Endothelial cell of umbilical vein (primary cell): Measurements from ENCODE around the gene MLIP. TPM values are rescaled to one million over a fixed set of nuclear protein-coding genes. Genes with fewer than 3 reads are reported as not detected.

Experiments
- BruUV-seq: library from RNA; stranded (reverse); fragments of 400-500 nt; replicated peaks from 2 replicates; lab custom pipeline; 2021; lab: Mats Ljungman, UMichigan
- CTCF ChIA-PET: fragments of 300-600, 350-600 bp; sonication (Branson Sonifier 250); formaldehyde crosslinking; loops from one replicate; lab custom pipeline; 2021; ENCODE audit warnings: antibody characterized with exemption, inconsistent platforms; lab: Charles Lee
- POLR2A ChIA-PET: fragments of 300-600, 350-600 bp; sonication (Branson Sonifier 250); formaldehyde crosslinking; loops from one replicate; lab custom pipeline; 2021; ENCODE audit warnings: antibody characterized with exemption, inconsistent platforms; lab: Charles Lee
- DNase-seq: peaks from one replicate; pipeline ENCODE4 v3.0.0-alpha.2; 2011; ENCODE audit warnings: low read depth, low spot score
- FAIRE-seq: peaks from 2 replicates; lab custom pipeline; 2011; peaks lifted over from hg19 to GRCh38; lab: Jason Lieb, UNC
- H2AFZ ChIP-seq: 2 replicates; pipeline ENCODE4 v1.6.0; 2012; ENCODE audit warnings: low read depth, low read length, control low read depth, inconsistent platforms
- H3K27ac ChIP-seq: 2 replicates; pipeline ENCODE4 v1.5.1; 2011; ENCODE audit warnings: low read depth, mild to moderate bottlenecking, control low read depth, low read length, moderate library complexity; ENCODE audit not compliant: insufficient read depth
- H3K27me3 ChIP-seq, 2 experiments: 2 replicates each; pipeline versions ENCODE4 v1.6.0 to v1.6.1; 2011; ENCODE audit warnings: low read length in 2 of 2, mixed read lengths in 1 of 2; ENCODE audit not compliant: control insufficient read depth in 2 of 2, insufficient read depth in 2 of 2
- H3K36me3 ChIP-seq, 2 experiments: 2 replicates in 1 of 2; 3 replicates in 1 of 2; pipeline ENCODE4 v1.5.1; 2011; ENCODE audit warnings: low read length in 2 of 2, mild to moderate bottlenecking in 1 of 2, moderate library complexity in 1 of 2; ENCODE audit not compliant: control insufficient read depth in 2 of 2, insufficient read depth in 2 of 2; ENCODE audit errors: extremely low read depth in 1 of 2
- H3K4me1 ChIP-seq: 3 replicates; pipeline ENCODE4 v1.5.1; 2011; ENCODE audit warnings: mild to moderate bottlenecking, low read length; ENCODE audit not compliant: control insufficient read depth, insufficient read depth; ENCODE audit errors: extremely low read depth
- H3K4me2 ChIP-seq: 2 replicates; pipeline ENCODE4 v1.6.1; 2011; ENCODE audit warnings: low read length, control low read depth, mixed read lengths; ENCODE audit not compliant: insufficient read depth
- H3K4me3 ChIP-seq, 3 experiments: fragments of 200-600 bp in 1 of 3; sonication (generic), shearing (Covaris generic) in 1 of 3; replicated peaks in 1 of 3; 2 replicates each; pipeline ENCODE4 v1.5.1; 2011 to 2016; ENCODE audit warnings: control low read depth in 3 of 3, low read length in 3 of 3, mild to moderate bottlenecking in 2 of 3, inconsistent platforms in 1 of 3, low read depth in 1 of 3, moderate library complexity in 1 of 3; ENCODE audit not compliant: insufficient read depth in 1 of 3
- H3K79me2 ChIP-seq: 2 replicates; pipeline ENCODE4 v1.6.0; 2012; ENCODE audit warnings: low read length, inconsistent platforms; ENCODE audit not compliant: control insufficient read depth, insufficient read depth
- H3K9ac ChIP-seq: replicated peaks from 2 replicates; pipeline ENCODE3; 2011; ENCODE audit warnings: low read length, control low read depth; ENCODE audit not compliant: insufficient read depth; ENCODE audit errors: extremely low read depth
- H3K9me1 ChIP-seq: replicated peaks from 3 replicates; pipeline ENCODE4 v1.6.0; 2011; ENCODE audit warnings: mild to moderate bottlenecking, low read length; ENCODE audit not compliant: control insufficient read depth, insufficient read depth; ENCODE audit errors: extremely low read depth
- H3K9me3 ChIP-seq: replicated peaks from 2 replicates; pipeline ENCODE4 v1.5.1; 2012; ENCODE audit warnings: low read length, inconsistent platforms; ENCODE audit not compliant: control insufficient read depth, insufficient read depth
- H4K20me1 ChIP-seq: replicated peaks from 2 replicates; pipeline ENCODE3; 2011; ENCODE audit warnings: mild to moderate bottlenecking, low read length; ENCODE audit not compliant: control insufficient read depth, insufficient read depth; ENCODE audit errors: extremely low read depth
- EZH2 ChIP-seq: IDR thresholded peaks from 2 replicates; pipeline ENCODE4 v1.6.1; 2012; ENCODE audit warnings: borderline replicate concordance, low read depth, mild to moderate bottlenecking, moderate library complexity, low read length, inconsistent platforms; ENCODE audit not compliant: severe bottlenecking
- FOS ChIP-seq: IDR thresholded peaks from 2 replicates; pipeline ENCODE4 v1.6.1; 2011; ENCODE audit warnings: mild to moderate bottlenecking, low read length, moderate library complexity, borderline replicate concordance; ENCODE audit not compliant: insufficient read depth
- JUN ChIP-seq: IDR thresholded peaks from 2 replicates; pipeline ENCODE4 v1.6.1; 2011; ENCODE audit warnings: borderline replicate concordance, low read depth; ENCODE audit not compliant: insufficient read length, insufficient read depth
- MYC ChIP-seq: IDR thresholded peaks from one replicate; pipeline ENCODE4 v1.6.1; 2011; ENCODE audit warnings: mild to moderate bottlenecking, low read depth, low read length
- POLR2A ChIP-seq: IDR thresholded peaks from 2 replicates; pipeline ENCODE4 v1.6.1; 2012; ENCODE audit warnings: low read depth, mild to moderate bottlenecking, control low read depth, low read length
- POLR2AphosphoS5 ChIP-seq: IDR thresholded peaks from 2 replicates; pipeline ENCODE4 v1.6.1; 2012; ENCODE audit warnings: low read depth, mild to moderate bottlenecking, control low read depth, low read length, moderate library complexity; ENCODE audit not compliant: insufficient read depth
- dilution Hi-C: fragments of 300-500 bp; cut with MboI; formaldehyde crosslinking; loops from one replicate; pipeline ENCODE4 v1.15.0; 2019; ENCODE audit warnings: low sequenced_read_pairs; ENCODE audit not compliant: extremely low pct_ligation_motif_present
- intact Hi-C: fragments of 100-400 bp; cut with micrococcal nuclease; formaldehyde crosslinking; loops from one replicate; pipeline ENCODE4 v1.10.0; 2022
- polyA plus RNA-seq, 4 experiments: library from polyadenylated mRNA; depleted of rRNA in 3 of 4; stranded (reverse) in 3 of 4; unstranded in 1 of 4; fragments of >200 nt; gene quantifications; 2 replicates each; pipeline versions ENCODE4 v1.2.1 to v1.2.3, GENCODE V29; 2011 to 2012; ENCODE audit warnings: missing spikeins in 1 of 4
- total RNA-seq: library from RNA; stranded (reverse); gene quantifications from 2 replicates; pipeline ENCODE4 v1.2.3, GENCODE V29; 2021

MLIP gene
- total and polyA plus RNA-seq, 2 donors (not counting 3 experiments of a cell fraction or from before 2014, with no cell fraction given), result 4.1 to 11.6 TPM

GRCh38 chr6:54254886-54255285, 143.6 kb downstream of the MLIP start:
- Histone ChIP-seq H4K20me1 (no peaks in the 10 kb centered on the region), H3K79me2 (no peaks in the 10 kb centered on the region), H3K9ac (no peak overlapping the region), H2AFZ (peak overlapping the region; percentile 54), H3K9me1 (no peaks in the 10 kb centered on the region), H3K4me1 (peaks cover 5% of the 10 kb centered on the region), H3K4me3 (no peak overlapping the region), H3K27me3 (no peaks in the 10 kb centered on the region), H3K4me2 (no peak overlapping the region), H3K27ac (no peak overlapping the region), H3K9me3 (no peaks in the 10 kb centered on the region), H3K36me3 (no peaks in the 10 kb centered on the region)
- FAIRE-seq (no peak), DNase-seq (peak; percentile 20)
- CTCF ChIA-PET, result interaction anchor here (1.5 to 2.7 kb wide), 3 partner anchors 11 to 269 kb away, joined by 4 to 13 read pairs (median 9); no protein-coding TSS in a partner anchor
- dilution Hi-C loops, result no loop called here
- BruUV-seq, result no TSS peak
- intact Hi-C loops, result no loop called here
- TF ChIP-seq JUN, result no peak
- no peak for TF ChIP-seq EZH2
- no peak for TF ChIP-seq POLR2A
- no peak for TF ChIP-seq FOS
- no peak for TF ChIP-seq MYC
- TF ChIP-seq POLR2AphosphoS5, result no peak
- POLR2A ChIA-PET, result no interaction called here

- CTCF ChIA-PET, result interaction anchor here (0.7 to 2.7 kb wide), 4 partner anchors 9 to 270 kb away, joined by 3 to 13 read pairs (median 6); no protein-coding TSS in a partner anchor
- Histone ChIP-seq H3K4me1 (peaks cover 5% of the 10 kb centered on the region), H3K9me3 (no peaks in the 10 kb centered on the region), H3K4me3 (no peak overlapping the region), H3K36me3 (no peaks in the 10 kb centered on the region), H3K4me2 (no peak overlapping the region), H3K9me1 (no peaks in the 10 kb centered on the region), H3K27ac (no peak overlapping the region), H3K9ac (no peak overlapping the region), H4K20me1 (no peaks in the 10 kb centered on the region), H3K27me3 (no peaks in the 10 kb centered on the region), H3K79me2 (no peaks in the 10 kb centered on the region), H2AFZ (no peak overlapping the region)
- no peak for TF ChIP-seq EZH2
- TF ChIP-seq JUN, result peak; percentile 54
- dilution Hi-C loops (no loop called here), intact Hi-C loops (no loop called here)
- FAIRE-seq (no peak), DNase-seq (peak; percentile 66)
- no TSS peak for BruUV-seq
- POLR2A ChIA-PET, result no interaction called here
Measured at GRCh38 chr6:54255886-54256285, 144.6 kb downstream of the MLIP start.
